ENCODE measurements around the gene FBXO31. TPM values are rescaled to one million over a fixed set of nuclear protein-coding genes. Genes with fewer than 3 reads are reported as not detected.

The FBXO31 gene
- polyA plus RNA-seq (2013, experiment 1 of 2), result 14.8 TPM
- polyA plus RNA-seq (2013, experiment 2 of 2), result 11.5 TPM

- no peaks in the 10 kb centered on the region for H3K9me3 ChIP-seq (ENCODE audit: control insufficient read depth, low read length)
- peak within 1 kb of the TSS; percentile 62 for H3K4me3 ChIP-seq (ENCODE audit: extremely low read depth, insufficient read depth, low read length, poor library complexity, severe bottlenecking)
- peak within 1 kb of the TSS; percentile 90 for H3K27ac ChIP-seq (ENCODE audit: low read depth, low read length, severe bottlenecking)
- peaks cover 4% of the 10 kb centered on the region for H3K36me3 ChIP-seq (ENCODE audit: control insufficient read depth, insufficient read depth, low read length)
- H3K4me1 ChIP-seq (ENCODE audit: control insufficient read depth, insufficient read depth, low read length, poor library complexity, severe bottlenecking), result peaks cover 22% of the 10 kb centered on the region
- WGBS, 2 experiments (ENCODE audit: insufficient coverage in 2 of 2), result 0% methylated on average over 80 to 82 of the region's 92 CpGs
These were observed at the start of gene FBXO31 for GRCh38 chr16:87383505-87384161. Gene FBXO31, minus strand, starts transcription at chr16:87383776. Its CDS starts 32 bp downstream, at chr16:87383744.

GRCh38 chr16:87432330-87432915 lies 48.8 kb upstream of the FBXO31 start:
- H3K36me3 ChIP-seq (ENCODE audit: control insufficient read depth, insufficient read depth, low read length), result peaks cover 36% of the 10 kb centered on the region
- peak overlapping the region; percentile 45 for H3K27ac ChIP-seq (ENCODE audit: low read depth, low read length, severe bottlenecking)
- H3K9me3 ChIP-seq (ENCODE audit: control insufficient read depth, low read length), result no peaks in the 10 kb centered on the region
- WGBS, 2 experiments (ENCODE audit: insufficient coverage in 2 of 2), result 94 to 95% methylated on average over 13 of the region's 15 CpGs
- H3K4me1 ChIP-seq (ENCODE audit: control insufficient read depth, insufficient read depth, low read length, poor library complexity, severe bottlenecking), result peaks cover 19% of the 10 kb centered on the region
- H3K4me3 ChIP-seq (ENCODE audit: extremely low read depth, insufficient read depth, low read length, poor library complexity, severe bottlenecking), result no peak overlapping the region

- Histone ChIP-seq H3K4me1 (ENCODE audit: control insufficient read depth, insufficient read depth, low read length, poor library complexity, severe bottlenecking) (peaks cover 19% of the 10 kb centered on the region), H3K27ac (ENCODE audit: low read depth, low read length, severe bottlenecking) (peak overlapping the region; percentile 45), H3K9me3 (ENCODE audit: control insufficient read depth, low read length) (no peaks in the 10 kb centered on the region), H3K36me3 (ENCODE audit: control insufficient read depth, insufficient read depth, low read length) (peaks cover 36% of the 10 kb centered on the region), H3K4me3 (ENCODE audit: extremely low read depth, insufficient read depth, low read length, poor library complexity, severe bottlenecking) (no peak overlapping the region)
- WGBS, 2 experiments (ENCODE audit: insufficient coverage in 2 of 2), result 91 to 100% methylated on average over 4 to 5 of the region's 7 CpGs
These were observed 48.4 kb upstream of the FBXO31 start for GRCh38 chr16:87431926-87432325.

- Histone ChIP-seq H3K27ac (ENCODE audit: low read depth, low read length, severe bottlenecking) (no peak overlapping the region), H3K4me3 (ENCODE audit: extremely low read depth, insufficient read depth, low read length, poor library complexity, severe bottlenecking) (no peak overlapping the region), H3K36me3 (ENCODE audit: control insufficient read depth, insufficient read depth, low read length) (peaks cover 65% of the 10 kb centered on the region), H3K4me1 (ENCODE audit: control insufficient read depth, insufficient read depth, low read length, poor library complexity, severe bottlenecking) (no peaks in the 10 kb centered on the region), H3K9me3 (ENCODE audit: control insufficient read depth, low read length) (no peaks in the 10 kb centered on the region)
- WGBS, 2 experiments (ENCODE audit: insufficient coverage in 2 of 2), result 79 to 86% methylated on average over 11 to 16 of the region's 18 CpGs
These were observed 43.0 kb upstream of the FBXO31 start for GRCh38 chr16:87426423-87427215.

- Histone ChIP-seq H3K36me3 (ENCODE audit: control insufficient read depth, insufficient read depth, low read length) (peaks cover 68% of the 10 kb centered on the region), H3K27ac (ENCODE audit: low read depth, low read length, severe bottlenecking) (no peak overlapping the region), H3K4me3 (ENCODE audit: extremely low read depth, insufficient read depth, low read length, poor library complexity, severe bottlenecking) (no peak overlapping the region), H3K9me3 (ENCODE audit: control insufficient read depth, low read length) (no peaks in the 10 kb centered on the region), H3K4me1 (ENCODE audit: control insufficient read depth, insufficient read depth, low read length, poor library complexity, severe bottlenecking) (no peaks in the 10 kb centered on the region)
- WGBS, 2 experiments (ENCODE audit: insufficient coverage in 2 of 2), result 92 to 100% methylated on average over 3 to 11 of the region's 12 CpGs
These were observed 42.4 kb upstream of the FBXO31 start for GRCh38 chr16:87425941-87426340.

- Histone ChIP-seq H3K36me3 (ENCODE audit: control insufficient read depth, insufficient read depth, low read length) (peaks cover 70% of the 10 kb centered on the region), H3K4me1 (ENCODE audit: control insufficient read depth, insufficient read depth, low read length, poor library complexity, severe bottlenecking) (no peaks in the 10 kb centered on the region), H3K9me3 (ENCODE audit: control insufficient read depth, low read length) (no peaks in the 10 kb centered on the region), H3K27ac (ENCODE audit: low read depth, low read length, severe bottlenecking) (no peak overlapping the region), H3K4me3 (ENCODE audit: extremely low read depth, insufficient read depth, low read length, poor library complexity, severe bottlenecking) (no peak overlapping the region)
- 82 to 97% methylated on average over 10 of the region's 12 CpGs for WGBS, 2 experiments (ENCODE audit: insufficient coverage in 2 of 2)
These were observed 40.7 kb upstream of the FBXO31 start for GRCh38 chr16:87424266-87424665.

- WGBS, 2 experiments (ENCODE audit: insufficient coverage in 2 of 2), result 93 to 94% methylated on average over 10 to 12 of the region's 15 CpGs
- peaks cover 67% of the 10 kb centered on the region for H3K36me3 ChIP-seq (ENCODE audit: control insufficient read depth, insufficient read depth, low read length)
- H3K27ac ChIP-seq (ENCODE audit: low read depth, low read length, severe bottlenecking), result no peak overlapping the region
- no peak overlapping the region for H3K4me3 ChIP-seq (ENCODE audit: extremely low read depth, insufficient read depth, low read length, poor library complexity, severe bottlenecking)
- no peaks in the 10 kb centered on the region for H3K9me3 ChIP-seq (ENCODE audit: control insufficient read depth, low read length)
- H3K4me1 ChIP-seq (ENCODE audit: control insufficient read depth, insufficient read depth, low read length, poor library complexity, severe bottlenecking), result no peaks in the 10 kb centered on the region
These were observed 39.9 kb upstream of the FBXO31 start for GRCh38 chr16:87423429-87423828.

- peaks cover 72% of the 10 kb centered on the region for H3K36me3 ChIP-seq (ENCODE audit: control insufficient read depth, insufficient read depth, low read length)
- WGBS, 2 experiments (ENCODE audit: insufficient coverage in 2 of 2), result 96 to 99% methylated on average over 10 to 11 of the region's 11 CpGs
- no peak overlapping the region for H3K27ac ChIP-seq (ENCODE audit: low read depth, low read length, severe bottlenecking)
- no peaks in the 10 kb centered on the region for H3K4me1 ChIP-seq (ENCODE audit: control insufficient read depth, insufficient read depth, low read length, poor library complexity, severe bottlenecking)
- no peak overlapping the region for H3K4me3 ChIP-seq (ENCODE audit: extremely low read depth, insufficient read depth, low read length, poor library complexity, severe bottlenecking)
- no peaks in the 10 kb centered on the region for H3K9me3 ChIP-seq (ENCODE audit: control insufficient read depth, low read length)
These were observed 38.5 kb upstream of the FBXO31 start for GRCh38 chr16:87422106-87422505.

GRCh38 chr16:87421003-87421912 lies 37.7 kb upstream of the FBXO31 start:
- Histone ChIP-seq H3K36me3 (ENCODE audit: control insufficient read depth, insufficient read depth, low read length) (peaks cover 81% of the 10 kb centered on the region), H3K27ac (ENCODE audit: low read depth, low read length, severe bottlenecking) (no peak overlapping the region), H3K4me1 (ENCODE audit: control insufficient read depth, insufficient read depth, low read length, poor library complexity, severe bottlenecking) (no peaks in the 10 kb centered on the region), H3K9me3 (ENCODE audit: control insufficient read depth, low read length) (no peaks in the 10 kb centered on the region), H3K4me3 (ENCODE audit: extremely low read depth, insufficient read depth, low read length, poor library complexity, severe bottlenecking) (no peak overlapping the region)
- 96% methylated on average over 20 to 21 of the region's 25 CpGs for WGBS, 2 experiments (ENCODE audit: insufficient coverage in 2 of 2)

All from mesodermal cell (in vitro differentiated cells).